H1 (cell line): ENCODE data around the gene ETF1. TPM values are rescaled to one million over a fixed set of nuclear protein-coding genes. Genes with fewer than 3 reads are reported as not detected.

ENCODE experiments used
- CTBP2 ChIP-seq: IDR thresholded peaks from 2 replicates; pipeline ENCODE4 v1.7.0; 2011; ENCODE audit warnings: borderline replicate concordance, mild to moderate bottlenecking, moderate library complexity, mixed read lengths, low read length; ENCODE audit not compliant: insufficient read depth, insufficient read length
- EP300 ChIP-seq, 2 experiments: IDR thresholded peaks; 1 replicate in 1 of 2; 2 replicates in 1 of 2; pipeline ENCODE4 v1.6.1; 2011 to 2012; ENCODE audit warnings: low read depth in 2 of 2, low read length in 2 of 2, mild to moderate bottlenecking in 2 of 2, borderline replicate concordance in 1 of 2, inconsistent platforms in 1 of 2, moderate library complexity in 1 of 2
- GABPA ChIP-seq: IDR thresholded peaks from 2 replicates; pipeline ENCODE4 v1.6.1; 2011; ENCODE audit warnings: mild to moderate bottlenecking, low read length, moderate library complexity, borderline replicate concordance; ENCODE audit not compliant: insufficient read depth
- JUN ChIP-seq: IDR thresholded peaks from 2 replicates; pipeline ENCODE4 v1.6.1; 2011; ENCODE audit warnings: low read depth, mild to moderate bottlenecking, improper control_type of control experiment, low read length
- NANOG ChIP-seq: IDR thresholded peaks from 2 replicates; pipeline ENCODE4 v1.6.1; 2011; ENCODE audit warnings: low read length, low read depth, mild to moderate bottlenecking, inconsistent platforms; ENCODE audit not compliant: insufficient read depth, poor library complexity, severe bottlenecking
- POLR2AphosphoS5 ChIP-seq: IDR thresholded peaks from 2 replicates; pipeline ENCODE4 v1.6.1; 2011; ENCODE audit warnings: low read depth, low read length
- SIX5 ChIP-seq: IDR thresholded peaks from 2 replicates; pipeline ENCODE4 v1.6.1; 2011; ENCODE audit warnings: mild to moderate bottlenecking, low read depth, low read length
- polyA plus RNA-seq, 7 experiments: library from polyadenylated mRNA; depleted of rRNA in 3 of 7; stranded (reverse) in 5 of 7; unstranded in 2 of 7; fragments of >200 nt in 5 of 7; fragments of 200-250 nt in 2 of 7; gene quantifications; 1 replicate in 5 of 7; 2 replicates in 1 of 7; 4 replicates in 1 of 7; pipeline versions ENCODE4 v1.2.1 to v1.2.3, GENCODE V29; 2011 to 2013; ENCODE audit warnings: missing spikeins in 2 of 7, mixed read lengths in 2 of 7
- total RNA-seq: library from RNA; stranded (reverse); fragmentation: NEBNext Ultra II Directional; extraction: Animal tissue kit (Norgen Biotek cat#: 25700); gene quantifications from 2 replicates; pipeline ENCODE4 v1.2.1, GENCODE V29; 2021
- TF ChIP-seq, protein P1 (sequence below): fragments of 300-600 bp; sonication (generic); IDR thresholded peaks from 2 replicates; pipeline ENCODE4 v1.7.1; 2012; ENCODE audit warnings: low read length, moderate library complexity, mild to moderate bottlenecking, inconsistent platforms; ENCODE audit not compliant: insufficient replicate concordance
- TF ChIP-seq, protein P2 (sequence below): IDR thresholded peaks from 2 replicates; pipeline ENCODE4 v1.6.1; 2012; ENCODE audit warnings: low read length, inconsistent platforms

The ETF1 gene
- total and polyA plus RNA-seq, 2 of the 8 experiments (the other 6 are each of a cell fraction or from before 2014, with no cell fraction given) = 50.5 to 168 TPM

DNA sequence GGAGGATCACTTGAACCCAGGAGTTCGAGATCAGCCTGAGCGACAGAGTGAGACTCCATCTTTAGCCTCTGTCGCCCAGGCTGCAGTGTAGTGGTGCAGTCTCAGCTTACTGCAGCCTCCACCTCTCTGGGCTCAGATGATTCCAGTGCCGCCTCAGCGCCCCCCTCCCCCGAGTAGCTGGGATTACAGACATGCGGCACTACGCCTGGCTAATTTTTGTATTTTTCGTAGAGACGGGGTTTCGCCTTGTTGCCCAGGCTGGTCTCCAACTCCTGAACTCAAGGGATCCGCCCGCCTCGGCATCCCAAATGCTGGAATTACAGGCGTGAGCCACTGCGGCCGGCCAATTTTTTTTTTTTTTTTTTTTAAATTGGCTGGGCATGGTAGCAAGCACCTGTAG is 34.4 kb upstream of the ETF1 start (continued):
- TF ChIP-seq, protein P1, sequence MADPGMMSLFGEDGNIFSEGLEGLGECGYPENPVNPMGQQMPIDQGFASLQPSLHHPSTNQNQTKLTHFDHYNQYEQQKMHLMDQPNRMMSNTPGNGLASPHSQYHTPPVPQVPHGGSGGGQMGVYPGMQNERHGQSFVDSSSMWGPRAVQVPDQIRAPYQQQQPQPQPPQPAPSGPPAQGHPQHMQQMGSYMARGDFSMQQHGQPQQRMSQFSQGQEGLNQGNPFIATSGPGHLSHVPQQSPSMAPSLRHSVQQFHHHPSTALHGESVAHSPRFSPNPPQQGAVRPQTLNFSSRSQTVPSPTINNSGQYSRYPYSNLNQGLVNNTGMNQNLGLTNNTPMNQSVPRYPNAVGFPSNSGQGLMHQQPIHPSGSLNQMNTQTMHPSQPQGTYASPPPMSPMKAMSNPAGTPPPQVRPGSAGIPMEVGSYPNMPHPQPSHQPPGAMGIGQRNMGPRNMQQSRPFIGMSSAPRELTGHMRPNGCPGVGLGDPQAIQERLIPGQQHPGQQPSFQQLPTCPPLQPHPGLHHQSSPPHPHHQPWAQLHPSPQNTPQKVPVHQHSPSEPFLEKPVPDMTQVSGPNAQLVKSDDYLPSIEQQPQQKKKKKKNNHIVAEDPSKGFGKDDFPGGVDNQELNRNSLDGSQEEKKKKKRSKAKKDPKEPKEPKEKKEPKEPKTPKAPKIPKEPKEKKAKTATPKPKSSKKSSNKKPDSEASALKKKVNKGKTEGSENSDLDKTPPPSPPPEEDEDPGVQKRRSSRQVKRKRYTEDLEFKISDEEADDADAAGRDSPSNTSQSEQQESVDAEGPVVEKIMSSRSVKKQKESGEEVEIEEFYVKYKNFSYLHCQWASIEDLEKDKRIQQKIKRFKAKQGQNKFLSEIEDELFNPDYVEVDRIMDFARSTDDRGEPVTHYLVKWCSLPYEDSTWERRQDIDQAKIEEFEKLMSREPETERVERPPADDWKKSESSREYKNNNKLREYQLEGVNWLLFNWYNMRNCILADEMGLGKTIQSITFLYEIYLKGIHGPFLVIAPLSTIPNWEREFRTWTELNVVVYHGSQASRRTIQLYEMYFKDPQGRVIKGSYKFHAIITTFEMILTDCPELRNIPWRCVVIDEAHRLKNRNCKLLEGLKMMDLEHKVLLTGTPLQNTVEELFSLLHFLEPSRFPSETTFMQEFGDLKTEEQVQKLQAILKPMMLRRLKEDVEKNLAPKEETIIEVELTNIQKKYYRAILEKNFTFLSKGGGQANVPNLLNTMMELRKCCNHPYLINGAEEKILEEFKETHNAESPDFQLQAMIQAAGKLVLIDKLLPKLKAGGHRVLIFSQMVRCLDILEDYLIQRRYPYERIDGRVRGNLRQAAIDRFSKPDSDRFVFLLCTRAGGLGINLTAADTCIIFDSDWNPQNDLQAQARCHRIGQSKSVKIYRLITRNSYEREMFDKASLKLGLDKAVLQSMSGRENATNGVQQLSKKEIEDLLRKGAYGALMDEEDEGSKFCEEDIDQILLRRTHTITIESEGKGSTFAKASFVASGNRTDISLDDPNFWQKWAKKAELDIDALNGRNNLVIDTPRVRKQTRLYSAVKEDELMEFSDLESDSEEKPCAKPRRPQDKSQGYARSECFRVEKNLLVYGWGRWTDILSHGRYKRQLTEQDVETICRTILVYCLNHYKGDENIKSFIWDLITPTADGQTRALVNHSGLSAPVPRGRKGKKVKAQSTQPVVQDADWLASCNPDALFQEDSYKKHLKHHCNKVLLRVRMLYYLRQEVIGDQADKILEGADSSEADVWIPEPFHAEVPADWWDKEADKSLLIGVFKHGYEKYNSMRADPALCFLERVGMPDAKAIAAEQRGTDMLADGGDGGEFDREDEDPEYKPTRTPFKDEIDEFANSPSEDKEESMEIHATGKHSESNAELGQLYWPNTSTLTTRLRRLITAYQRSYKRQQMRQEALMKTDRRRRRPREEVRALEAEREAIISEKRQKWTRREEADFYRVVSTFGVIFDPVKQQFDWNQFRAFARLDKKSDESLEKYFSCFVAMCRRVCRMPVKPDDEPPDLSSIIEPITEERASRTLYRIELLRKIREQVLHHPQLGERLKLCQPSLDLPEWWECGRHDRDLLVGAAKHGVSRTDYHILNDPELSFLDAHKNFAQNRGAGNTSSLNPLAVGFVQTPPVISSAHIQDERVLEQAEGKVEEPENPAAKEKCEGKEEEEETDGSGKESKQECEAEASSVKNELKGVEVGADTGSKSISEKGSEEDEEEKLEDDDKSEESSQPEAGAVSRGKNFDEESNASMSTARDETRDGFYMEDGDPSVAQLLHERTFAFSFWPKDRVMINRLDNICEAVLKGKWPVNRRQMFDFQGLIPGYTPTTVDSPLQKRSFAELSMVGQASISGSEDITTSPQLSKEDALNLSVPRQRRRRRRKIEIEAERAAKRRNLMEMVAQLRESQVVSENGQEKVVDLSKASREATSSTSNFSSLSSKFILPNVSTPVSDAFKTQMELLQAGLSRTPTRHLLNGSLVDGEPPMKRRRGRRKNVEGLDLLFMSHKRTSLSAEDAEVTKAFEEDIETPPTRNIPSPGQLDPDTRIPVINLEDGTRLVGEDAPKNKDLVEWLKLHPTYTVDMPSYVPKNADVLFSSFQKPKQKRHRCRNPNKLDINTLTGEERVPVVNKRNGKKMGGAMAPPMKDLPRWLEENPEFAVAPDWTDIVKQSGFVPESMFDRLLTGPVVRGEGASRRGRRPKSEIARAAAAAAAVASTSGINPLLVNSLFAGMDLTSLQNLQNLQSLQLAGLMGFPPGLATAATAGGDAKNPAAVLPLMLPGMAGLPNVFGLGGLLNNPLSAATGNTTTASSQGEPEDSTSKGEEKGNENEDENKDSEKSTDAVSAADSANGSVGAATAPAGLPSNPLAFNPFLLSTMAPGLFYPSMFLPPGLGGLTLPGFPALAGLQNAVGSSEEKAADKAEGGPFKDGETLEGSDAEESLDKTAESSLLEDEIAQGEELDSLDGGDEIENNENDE = no peak
- TF ChIP-seq NANOG (no peak), SIX5 (no peak), CTBP2 (no peak), EP300 (IDR thresholded peaks at IDR 0.05; ENCODE audit: borderline replicate concordance in 1 of 2, low read depth in 2 of 2, low read length in 2 of 2) (no peak), JUN (no peak), POLR2AphosphoS5 (no peak), GABPA (no peak)
- TF ChIP-seq, protein P2, sequence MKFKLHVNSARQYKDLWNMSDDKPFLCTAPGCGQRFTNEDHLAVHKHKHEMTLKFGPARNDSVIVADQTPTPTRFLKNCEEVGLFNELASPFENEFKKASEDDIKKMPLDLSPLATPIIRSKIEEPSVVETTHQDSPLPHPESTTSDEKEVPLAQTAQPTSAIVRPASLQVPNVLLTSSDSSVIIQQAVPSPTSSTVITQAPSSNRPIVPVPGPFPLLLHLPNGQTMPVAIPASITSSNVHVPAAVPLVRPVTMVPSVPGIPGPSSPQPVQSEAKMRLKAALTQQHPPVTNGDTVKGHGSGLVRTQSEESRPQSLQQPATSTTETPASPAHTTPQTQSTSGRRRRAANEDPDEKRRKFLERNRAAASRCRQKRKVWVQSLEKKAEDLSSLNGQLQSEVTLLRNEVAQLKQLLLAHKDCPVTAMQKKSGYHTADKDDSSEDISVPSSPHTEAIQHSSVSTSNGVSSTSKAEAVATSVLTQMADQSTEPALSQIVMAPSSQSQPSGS = no peak
